GM08714 (cell line): ENCODE measurements around the gene OR4M1.
"Not testable (repeated sequence)": the region's sequence is repeated elsewhere in the genome, so short reads cannot be mapped to it uniquely, and the experiment has no call there.

Experiments
- H3K4me3 ChIP-seq: fragments of 200-500 bp; sonication (Bioruptor generic); 2 replicates; pipeline ENCODE4 v1.5.1; 2014; ENCODE audit warnings: mild to moderate bottlenecking, low read length, inconsistent platforms
- ZNF274 ChIP-seq: IDR thresholded peaks from 2 replicates; pipeline ENCODE4 v1.6.1; 2012; ENCODE audit warnings: mild to moderate bottlenecking, low read depth, low read length

OR4M1 gene, protein sequence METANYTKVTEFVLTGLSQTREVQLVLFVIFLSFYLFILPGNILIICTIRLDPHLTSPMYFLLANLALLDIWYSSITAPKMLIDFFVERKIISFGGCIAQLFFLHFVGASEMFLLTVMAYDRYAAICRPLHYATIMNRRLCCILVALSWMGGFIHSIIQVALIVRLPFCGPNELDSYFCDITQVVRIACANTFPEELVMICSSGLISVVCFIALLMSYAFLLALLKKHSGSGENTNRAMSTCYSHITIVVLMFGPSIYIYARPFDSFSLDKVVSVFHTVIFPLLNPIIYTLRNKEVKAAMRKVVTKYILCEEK

GRCh38 chr14:19773204-19773603, at the start of gene OR4M1:
Gene OR4M1, plus strand, starts transcription at chr14:19773504. Its CDS starts 6,819 bp downstream, at chr14:19780323.
- H3K4me3 ChIP-seq: not testable (repeated sequence)

DNA sequence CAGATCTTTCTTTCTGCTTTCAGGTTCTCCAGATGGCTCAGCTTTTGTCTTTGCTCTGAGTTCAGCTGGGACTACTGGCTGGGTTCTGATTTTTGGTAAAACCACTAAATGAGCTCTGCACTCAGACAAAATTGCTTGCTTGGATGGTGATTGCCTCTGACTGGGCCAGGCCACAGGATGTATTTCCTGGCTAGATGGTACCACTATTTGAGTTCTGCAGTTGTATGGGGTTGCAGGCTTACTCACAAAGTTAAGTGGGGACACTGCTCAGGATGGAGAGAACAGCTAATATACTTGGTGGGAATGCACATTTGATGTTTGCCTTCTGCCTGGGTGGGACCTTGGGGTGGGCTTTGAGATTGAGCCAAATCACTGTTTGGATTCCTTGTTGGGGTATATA, 43.9 kb upstream of the OR4M1 start:
- H3K4me3 ChIP-seq: no peak overlapping the region
- TF ChIP-seq ZNF274: no peak

DNA sequence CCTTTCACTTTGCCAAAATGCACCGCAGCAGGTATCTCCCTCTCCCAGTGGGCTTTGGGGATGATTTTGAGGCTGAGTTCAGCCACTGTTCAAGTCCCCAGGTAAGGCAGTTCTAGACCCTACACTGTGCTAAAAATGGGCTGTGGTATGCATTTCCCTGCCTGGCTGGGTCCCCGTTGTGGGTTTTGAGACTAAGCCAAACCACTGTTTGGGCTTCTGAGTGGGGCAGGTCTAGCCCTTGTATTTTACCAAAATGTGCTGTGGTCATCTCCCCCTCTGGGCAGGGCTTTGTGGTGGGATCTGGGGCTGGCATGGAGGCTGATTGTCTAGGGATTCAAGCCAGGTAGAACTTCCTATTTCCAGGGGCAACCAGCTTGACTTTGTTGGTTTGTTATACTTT, 43.5 kb upstream of the OR4M1 start:
- no peak for TF ChIP-seq ZNF274
- H3K4me3 ChIP-seq: no peak overlapping the region

DNA sequence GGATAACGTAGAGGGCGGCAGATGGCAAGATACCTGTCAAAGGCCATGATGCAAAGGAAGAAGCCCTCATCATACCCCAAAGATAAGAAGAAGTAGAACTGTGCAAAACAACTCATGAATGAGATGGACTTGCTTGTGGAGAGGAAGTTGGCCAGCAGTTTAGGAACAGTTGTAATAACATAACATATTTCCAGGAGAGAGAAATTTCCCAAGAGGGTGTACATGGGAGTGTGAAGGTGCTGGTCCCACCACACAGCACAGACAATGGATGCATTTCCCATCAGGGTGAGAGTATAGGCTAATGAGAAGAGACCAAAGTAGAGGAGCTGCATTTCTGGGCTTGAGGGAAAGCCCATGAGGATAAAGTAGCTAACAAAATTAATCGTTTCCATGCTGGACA, 39.4 kb upstream of the OR4M1 start:
- H3K4me3 ChIP-seq: not testable (repeated sequence)

DNA sequence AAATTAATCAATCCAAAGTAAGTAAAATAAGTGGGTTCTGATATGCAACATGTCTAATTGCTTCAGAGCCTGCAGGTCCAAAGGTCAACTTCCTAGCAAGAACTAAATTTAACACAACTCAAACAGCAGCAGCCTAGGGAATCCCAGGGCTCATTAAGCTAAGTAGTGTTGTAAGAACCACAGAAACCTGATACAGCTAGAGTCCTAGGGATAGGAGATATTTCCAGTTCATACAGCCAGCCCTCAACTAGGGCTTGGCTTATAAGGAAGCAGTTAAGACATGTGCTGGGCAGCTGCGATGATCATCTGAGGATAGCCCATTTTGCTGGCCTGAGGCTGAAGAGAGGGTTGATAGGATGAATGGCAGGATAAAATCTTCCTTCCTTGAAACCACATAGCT, 30.0 kb upstream of the OR4M1 start, which contains the start of gene OR4Q3:
TSS of gene OR4Q3 (plus strand) at position 316 of the 400 bp plus-strand sequence.
- no peak for TF ChIP-seq ZNF274

GRCh38 chr14:19752316-19752715, 21.0 kb upstream of the OR4M1 start:
- H3K4me3 ChIP-seq: not testable (repeated sequence)

More for the DNA sequence above, 30.0 kb upstream of the OR4M1 start, which contains the start of gene OR4Q3:
- no peak within 1 kb of the TSS for H3K4me3 ChIP-seq

DNA sequence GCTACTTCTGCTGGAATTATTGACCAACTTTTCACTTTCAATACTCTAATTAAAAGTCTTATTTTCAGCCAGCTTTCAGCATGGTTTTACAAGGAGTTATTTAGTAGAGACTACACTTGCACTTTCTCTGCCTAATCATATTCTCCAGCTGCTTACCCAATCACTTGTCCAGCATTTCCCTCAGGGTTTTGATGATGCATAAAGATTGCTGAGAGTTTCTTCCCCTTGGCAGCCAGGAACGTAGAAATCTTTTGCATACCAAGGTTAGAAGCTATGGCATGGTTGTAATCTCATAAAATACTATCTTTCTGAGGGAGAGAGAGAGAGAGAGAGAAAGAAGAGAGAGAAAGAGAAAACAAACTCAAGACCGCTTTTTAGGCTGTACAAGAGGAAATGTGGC, 19.1 kb upstream of the OR4M1 start:
- H3K4me3 ChIP-seq: no peak overlapping the region
- TF ChIP-seq ZNF274: no peak

GRCh38 chr14:19771491-19771890, 1.8 kb upstream of the OR4M1 start:
- H3K4me3 ChIP-seq: not testable (repeated sequence)

GRCh38 chr14:19771895-19772430, 1.3 kb upstream of the OR4M1 start:
- no peak for TF ChIP-seq ZNF274
- H3K4me3 ChIP-seq: no peak overlapping the region

DNA sequence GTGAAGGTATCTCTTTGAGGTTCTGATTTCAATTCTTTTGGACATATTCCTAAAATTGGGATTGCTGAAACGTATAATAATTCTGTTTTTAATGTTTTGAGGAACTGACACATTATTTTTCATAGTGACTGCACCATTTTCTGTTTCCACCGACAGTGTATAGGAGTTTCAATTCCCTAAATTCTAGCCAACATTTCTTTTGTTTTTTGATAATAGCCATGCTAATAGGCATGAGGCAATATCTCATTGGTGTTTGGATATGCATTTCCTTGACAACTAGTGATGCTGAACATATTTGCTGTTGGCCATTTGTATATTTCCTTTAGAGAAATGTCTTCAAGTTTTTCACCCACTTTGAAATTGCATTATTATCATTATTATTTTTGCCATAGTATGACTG, 850 bp upstream of the OR4M1 start:
- not testable (repeated sequence) for H3K4me3 ChIP-seq

GRCh38 chr14:19775587-19775986, 2.3 kb downstream of the OR4M1 start:
- no peak for TF ChIP-seq ZNF274
- no peak overlapping the region for H3K4me3 ChIP-seq

GRCh38 chr14:19785848-19786247, 12.5 kb downstream of the OR4M1 start:
- H3K4me3 ChIP-seq: not testable (repeated sequence)

- H3K4me3 ChIP-seq: not testable (repeated sequence)
Observed at GRCh38 chr14:19787318-19787717, 14.0 kb downstream of the OR4M1 start.

DNA sequence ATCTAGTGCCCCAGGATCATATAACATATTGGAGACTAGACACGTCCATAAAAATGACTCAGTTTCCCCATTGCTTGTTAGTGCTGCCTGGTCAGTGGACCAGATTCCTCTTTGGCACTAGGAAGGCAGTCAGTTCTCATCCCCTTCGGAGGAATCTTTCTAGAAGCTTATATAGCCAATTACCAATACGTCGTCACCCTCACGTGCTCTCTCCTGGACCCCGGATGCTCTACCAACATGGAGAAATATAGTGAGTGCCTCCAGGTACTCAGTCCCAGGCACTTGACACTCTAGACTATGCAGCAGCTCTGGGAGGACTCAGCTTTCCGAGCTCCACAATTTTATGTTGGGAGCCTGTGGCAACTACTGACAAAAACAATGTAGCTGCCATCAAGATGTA, 14.8 kb downstream of the OR4M1 start:
- H3K4me3 ChIP-seq: not testable (repeated sequence)

DNA sequence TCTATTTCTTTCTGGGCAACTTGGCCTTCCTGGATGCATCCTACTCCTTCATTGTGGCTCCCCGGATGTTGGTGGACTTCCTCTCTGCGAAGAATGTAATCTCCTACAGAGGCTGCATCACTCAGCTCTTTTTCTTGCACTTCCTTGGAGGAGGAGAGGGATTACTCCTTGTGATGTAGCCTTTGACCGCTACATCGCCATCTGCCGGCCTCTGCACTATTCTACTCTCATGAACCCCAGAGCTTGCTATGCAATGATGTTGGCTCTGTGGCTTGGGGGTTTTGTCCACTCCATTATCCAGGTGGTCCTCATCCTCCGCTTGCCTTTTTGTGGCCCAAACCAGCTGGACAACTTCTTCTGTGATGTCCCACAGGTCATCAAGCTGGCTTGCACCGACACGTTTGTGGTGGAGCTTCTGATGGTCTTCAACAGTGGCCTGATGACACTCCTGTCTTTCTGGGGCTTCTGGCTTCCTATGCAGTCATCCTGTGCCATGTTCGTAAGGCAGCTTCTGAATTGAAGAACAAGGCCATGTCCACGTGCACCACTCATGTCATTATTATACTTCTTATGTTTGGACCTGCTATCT, 23.3 kb downstream of the OR4M1 start:
- not testable (repeated sequence) for H3K4me3 ChIP-seq

DNA sequence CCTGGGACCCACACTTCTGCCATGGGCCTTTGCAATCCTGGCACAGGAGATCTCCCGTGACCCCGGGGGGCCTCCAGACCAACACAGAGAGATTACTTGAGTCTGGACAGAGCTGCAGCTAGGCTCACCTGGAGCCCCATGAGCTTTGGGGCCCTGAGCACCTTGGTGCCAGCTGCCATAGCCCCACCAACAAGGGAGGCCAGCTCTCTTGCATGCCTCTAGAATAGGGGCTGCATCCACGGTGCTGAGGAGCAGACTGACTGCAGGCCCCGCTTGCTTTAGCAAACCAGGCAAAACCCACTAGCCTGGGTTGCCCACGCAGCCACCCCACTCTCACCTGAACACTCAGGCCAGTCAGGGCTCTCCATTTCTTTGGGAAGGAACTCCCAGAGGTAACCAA, 26.6 kb downstream of the OR4M1 start:
- no peak for TF ChIP-seq ZNF274
- H3K4me3 ChIP-seq: no peak overlapping the region
